EH (cell line): ENCODE results near the gene ZNF791.
A peak's percentile ranks its signal among the peaks of the same experiment; 100 is the strongest.
"Not testable (repeated sequence)": the region's sequence is repeated elsewhere in the genome, so short reads cannot be mapped to it uniquely, and the experiment has no call there.

ENCODE experiments used
- DNase-seq: peaks from one replicate; pipeline ENCODE4 v3.0.0-alpha.2; 2015; ENCODE audit warnings: low read depth

ZNF791 gene

DNA sequence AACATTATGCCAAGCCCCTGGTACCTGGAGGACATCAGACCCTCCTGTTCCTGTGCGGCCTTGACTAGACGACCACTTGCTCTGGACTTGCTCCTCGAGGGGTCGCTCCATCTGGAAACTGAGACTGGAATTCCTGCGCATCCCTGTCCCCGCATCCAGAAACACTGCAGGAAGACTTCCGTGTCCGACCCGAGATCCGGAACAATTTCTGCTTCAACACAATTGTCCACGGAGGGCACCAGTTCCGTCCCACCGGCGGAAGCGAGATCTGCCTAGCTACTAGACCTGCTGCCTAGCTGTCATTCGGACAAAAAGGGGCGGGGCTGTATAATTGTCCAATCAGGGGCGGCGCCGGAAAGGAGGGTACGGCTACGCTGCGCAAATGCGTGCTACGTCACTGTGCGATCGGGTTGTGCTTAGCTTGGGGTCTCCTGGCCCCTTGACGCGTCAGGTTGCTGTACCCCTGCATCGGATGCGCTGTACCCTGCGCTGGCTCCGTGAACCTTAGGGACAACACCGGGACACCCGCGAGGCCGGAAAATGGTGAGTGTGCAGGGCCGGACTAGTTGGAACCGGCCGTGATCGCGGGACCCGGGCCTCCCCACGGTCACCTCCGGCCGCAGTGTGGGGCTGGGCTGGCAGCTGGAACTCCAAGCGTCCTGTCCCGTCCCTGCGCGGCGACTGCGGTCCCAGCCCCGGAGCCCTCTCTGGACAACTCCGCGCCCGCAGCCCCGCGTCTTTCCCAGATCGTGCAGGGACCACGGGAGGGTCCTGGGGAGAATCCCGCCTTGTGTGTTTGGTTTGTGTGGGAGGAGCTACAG lies at the start of gene ZNF791, which contains the start of gene ZNF490:
ZNF791 (plus strand) TSS at position 381 of the 821 bp plus-strand sequence; CDS start at position 541, 160 bp downstream.
ZNF490 (minus strand) TSS at position 274 of the 821 bp plus-strand sequence; CDS start at position 141, 133 bp downstream.
- peak; percentile 98 for DNase-seq

- DNase-seq, result peak; percentile 93
Observed at GRCh38 chr19:12564016-12564664, 46.6 kb upstream of the ZNF791 start.

DNA sequence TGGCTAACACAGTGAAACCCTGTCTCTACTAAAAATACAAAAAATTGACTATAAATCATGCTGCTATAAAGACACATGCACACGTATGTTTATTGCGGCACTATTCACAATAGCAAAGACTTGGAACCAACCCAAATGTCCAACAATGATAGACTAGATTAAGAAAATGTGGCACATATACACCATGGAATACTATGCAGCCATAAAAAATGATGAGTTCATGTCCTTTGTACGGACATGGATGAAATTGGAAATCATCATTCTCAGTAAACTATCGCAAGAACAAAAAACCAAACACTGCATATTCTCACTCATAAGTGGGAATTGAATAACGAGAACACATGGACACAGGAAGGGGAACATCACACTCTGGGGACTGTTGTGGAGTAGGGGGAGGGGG lies 44.3 kb upstream of the ZNF791 start:
- not testable (repeated sequence) for DNase-seq

DNA sequence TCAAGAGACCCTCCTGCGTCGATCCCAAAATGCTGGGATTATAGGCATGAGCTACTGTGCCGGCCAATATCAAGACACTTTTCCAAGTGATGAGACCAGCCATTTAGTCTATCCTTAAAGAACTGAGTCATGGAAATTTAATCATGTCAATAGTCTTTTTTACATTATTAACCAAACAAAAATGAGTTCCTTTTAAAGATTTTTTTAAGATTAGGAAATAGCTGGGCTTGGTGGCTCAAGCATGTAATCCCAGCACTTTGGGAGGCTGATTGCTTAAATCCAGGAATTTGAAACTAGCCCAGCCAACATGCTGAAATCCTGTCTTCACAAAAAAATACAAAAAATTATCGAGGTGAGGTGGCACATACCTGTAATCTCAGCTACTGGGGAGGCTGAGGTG lies 42.8 kb upstream of the ZNF791 start:
- peak; percentile 36 for DNase-seq

DNA sequence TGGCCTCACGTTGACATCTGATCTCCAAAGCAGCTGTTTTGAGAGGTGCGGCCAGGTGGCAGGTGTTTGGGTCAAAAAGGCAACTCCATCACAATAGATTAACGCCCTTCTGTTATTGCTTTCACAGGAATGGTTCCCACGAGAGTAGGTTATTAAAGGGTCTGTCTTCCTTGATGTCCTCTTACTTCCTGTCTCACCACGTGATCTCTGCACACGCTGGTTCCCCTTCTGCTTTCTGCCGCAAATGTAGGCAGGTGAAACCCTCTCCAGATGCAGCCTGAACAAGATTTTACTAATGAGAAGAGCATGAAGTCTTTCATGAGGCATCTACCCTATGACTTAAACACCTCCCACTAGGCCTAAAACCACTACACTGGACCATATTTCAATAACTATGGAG lies 36.7 kb upstream of the ZNF791 start:
- DNase-seq, result no peak

DNA sequence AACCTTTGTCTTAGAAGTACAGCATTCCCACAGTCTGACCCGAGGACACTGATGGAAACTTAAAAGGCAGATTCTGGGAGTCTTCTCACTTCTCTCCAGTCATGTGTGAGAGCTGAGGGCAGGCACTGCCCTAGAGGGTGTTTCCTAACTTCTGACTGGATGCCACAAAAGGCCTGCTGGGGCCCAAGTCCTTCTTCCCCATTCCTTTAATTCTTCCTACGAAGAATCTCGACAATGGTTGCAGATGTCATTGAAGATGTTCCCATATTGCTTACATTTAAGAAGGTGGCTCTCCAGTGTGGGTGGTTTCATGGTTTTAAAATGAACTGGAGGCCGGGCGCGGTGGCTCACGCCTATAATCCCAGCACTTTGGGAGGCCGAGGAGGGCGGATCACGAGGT lies 32.1 kb upstream of the ZNF791 start:
- no peak for DNase-seq

GRCh38 chr19:12580180-12580694 lies 30.5 kb upstream of the ZNF791 start:
- DNase-seq, result peak; percentile 82

DNA sequence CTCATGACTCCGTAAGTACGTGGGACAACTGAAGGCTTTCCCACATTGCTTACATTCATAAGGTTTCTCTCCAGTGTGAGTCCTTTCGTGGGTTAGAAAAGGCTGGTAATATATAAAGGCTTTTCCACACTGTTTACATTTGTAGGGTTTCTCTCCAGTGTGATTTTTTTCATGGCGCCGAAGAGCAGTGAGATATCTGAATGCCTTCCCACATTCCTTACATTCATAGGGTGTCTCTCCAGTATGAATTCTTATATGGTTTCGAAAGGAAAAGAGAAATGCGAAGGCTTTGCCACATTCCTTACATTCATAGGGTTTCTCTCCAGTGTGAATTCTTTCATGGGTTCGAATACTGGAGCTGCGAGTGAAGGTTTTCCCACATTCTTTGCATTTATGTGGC lies 29.6 kb upstream of the ZNF791 start:
- DNase-seq, result peak; percentile 2

GRCh38 chr19:12596485-12596884 lies 14.2 kb upstream of the ZNF791 start:
- DNase-seq, result no peak

- no peak for DNase-seq
Observed at GRCh38 chr19:12596927-12597548, 13.7 kb upstream of the ZNF791 start.

DNA sequence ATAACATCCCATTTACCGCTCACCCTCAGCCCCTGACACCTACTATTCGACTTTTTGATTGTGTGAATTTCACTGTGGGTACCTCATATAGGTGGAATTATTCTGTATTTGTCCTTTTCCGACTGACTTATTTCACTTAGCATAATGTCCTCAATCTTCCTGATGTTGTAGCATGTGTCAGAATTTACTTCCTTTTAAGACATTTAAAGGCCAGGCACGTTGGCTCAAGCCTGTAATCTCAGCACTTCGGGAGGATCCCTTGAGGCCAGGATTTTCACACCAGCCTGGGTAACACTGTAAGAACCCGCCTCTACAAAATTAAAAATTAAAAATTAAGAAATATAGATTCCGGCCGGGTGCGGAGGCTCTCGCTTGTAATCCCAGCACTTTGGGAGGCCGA lies 13.1 kb upstream of the ZNF791 start:
- DNase-seq, result no peak

- peak; percentile 50 for DNase-seq
Observed at GRCh38 chr19:12603714-12604113, 7.0 kb upstream of the ZNF791 start.

DNA sequence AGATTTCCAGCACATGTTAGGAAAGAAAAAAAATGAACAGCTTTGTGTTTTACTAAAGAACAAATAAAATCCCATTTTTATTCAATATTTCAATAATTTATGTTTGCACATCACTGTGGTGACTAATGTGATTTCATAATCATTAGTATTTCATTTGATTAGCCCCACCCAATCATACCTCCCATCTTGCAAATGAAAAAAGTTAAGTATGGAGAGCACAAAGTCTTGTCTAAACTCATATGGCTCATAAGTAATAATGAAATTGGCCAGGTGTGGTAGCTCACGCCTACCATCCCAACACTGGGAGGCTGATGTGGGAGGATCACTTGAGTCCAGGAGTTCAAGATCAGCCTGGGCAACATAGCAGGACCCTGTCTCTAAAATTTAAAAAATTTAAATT lies 3.9 kb upstream of the ZNF791 start:
- no peak for DNase-seq

- no peak for DNase-seq
Observed at GRCh38 chr19:12607631-12608030, 3.1 kb upstream of the ZNF791 start.

GRCh38 chr19:12611361-12611699 lies 610 bp downstream of the ZNF791 start:
- peak; percentile 80 for DNase-seq

GRCh38 chr19:12617646-12618045 lies 6.9 kb downstream of the ZNF791 start:
- no peak for DNase-seq

DNA sequence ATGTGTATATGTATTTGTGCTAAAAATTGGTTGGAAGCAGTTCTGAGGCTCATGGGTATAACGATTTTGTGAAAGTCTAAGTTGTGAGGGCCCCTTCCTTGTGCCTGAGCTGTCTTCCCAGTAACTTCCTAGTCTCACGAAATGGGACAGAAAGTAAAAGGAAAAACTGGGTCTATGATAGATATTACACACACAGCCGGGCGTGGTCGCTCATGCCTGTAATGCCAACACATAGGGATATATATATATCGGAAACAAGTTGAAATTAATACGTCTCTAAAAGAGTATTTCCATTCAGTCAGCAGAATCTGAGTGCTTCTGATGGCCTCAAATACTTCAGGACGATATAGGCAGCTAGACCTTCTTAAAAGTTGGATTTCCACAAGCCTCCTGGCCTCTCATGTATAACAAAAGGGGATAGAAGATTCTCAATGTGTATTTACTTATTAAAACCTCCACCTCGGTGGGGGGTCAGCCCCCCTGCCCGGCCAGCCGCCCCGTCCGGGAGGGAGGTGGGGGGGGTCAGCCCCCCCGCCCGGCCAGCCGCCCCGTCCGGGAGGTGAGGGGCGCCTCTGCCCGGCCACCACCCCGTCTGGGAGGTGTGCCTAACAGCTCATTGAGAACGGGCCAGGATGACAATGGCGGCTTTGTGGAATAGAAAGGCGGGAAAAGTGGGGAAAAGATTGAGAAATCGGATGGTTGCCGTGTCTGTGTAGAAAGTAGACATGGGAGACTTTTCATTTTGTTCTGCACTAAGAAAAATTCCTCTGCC lies 10.7 kb downstream of the ZNF791 start:
- DNase-seq, result not testable (repeated sequence)

DNA sequence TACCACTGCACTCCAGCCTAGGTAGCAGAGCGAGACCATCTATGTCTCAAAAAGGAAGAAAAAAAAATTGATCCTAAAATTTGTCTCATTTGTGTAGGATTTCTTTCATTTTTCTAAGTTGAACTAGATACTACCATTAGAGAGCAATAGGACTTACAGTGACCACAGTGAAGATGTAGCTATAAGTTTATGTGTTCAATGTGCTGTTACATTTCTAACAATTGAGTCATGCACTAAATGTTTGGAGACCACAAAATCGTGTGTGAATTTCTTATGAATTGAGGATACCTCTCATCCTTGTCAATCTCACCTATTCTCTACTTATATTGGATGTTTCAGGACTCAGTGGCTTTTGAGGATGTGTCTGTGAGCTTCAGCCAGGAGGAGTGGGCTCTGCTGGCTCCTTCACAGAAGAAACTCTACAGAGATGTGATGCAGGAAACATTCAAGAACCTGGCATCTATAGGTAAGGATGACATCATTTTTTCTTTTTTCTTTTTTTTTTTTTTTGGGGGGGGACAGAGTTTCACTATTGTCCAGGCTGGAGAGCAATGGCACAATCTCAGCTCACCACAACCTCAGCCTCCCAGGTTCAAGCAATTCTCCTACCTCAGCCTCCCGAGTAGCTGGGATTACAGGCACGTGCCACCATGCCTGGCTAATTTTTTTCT lies 12.8 kb downstream of the ZNF791 start:
- peak; percentile 36 for DNase-seq

- DNase-seq, result no peak
Observed at GRCh38 chr19:12626958-12627357, 16.2 kb downstream of the ZNF791 start.

DNA sequence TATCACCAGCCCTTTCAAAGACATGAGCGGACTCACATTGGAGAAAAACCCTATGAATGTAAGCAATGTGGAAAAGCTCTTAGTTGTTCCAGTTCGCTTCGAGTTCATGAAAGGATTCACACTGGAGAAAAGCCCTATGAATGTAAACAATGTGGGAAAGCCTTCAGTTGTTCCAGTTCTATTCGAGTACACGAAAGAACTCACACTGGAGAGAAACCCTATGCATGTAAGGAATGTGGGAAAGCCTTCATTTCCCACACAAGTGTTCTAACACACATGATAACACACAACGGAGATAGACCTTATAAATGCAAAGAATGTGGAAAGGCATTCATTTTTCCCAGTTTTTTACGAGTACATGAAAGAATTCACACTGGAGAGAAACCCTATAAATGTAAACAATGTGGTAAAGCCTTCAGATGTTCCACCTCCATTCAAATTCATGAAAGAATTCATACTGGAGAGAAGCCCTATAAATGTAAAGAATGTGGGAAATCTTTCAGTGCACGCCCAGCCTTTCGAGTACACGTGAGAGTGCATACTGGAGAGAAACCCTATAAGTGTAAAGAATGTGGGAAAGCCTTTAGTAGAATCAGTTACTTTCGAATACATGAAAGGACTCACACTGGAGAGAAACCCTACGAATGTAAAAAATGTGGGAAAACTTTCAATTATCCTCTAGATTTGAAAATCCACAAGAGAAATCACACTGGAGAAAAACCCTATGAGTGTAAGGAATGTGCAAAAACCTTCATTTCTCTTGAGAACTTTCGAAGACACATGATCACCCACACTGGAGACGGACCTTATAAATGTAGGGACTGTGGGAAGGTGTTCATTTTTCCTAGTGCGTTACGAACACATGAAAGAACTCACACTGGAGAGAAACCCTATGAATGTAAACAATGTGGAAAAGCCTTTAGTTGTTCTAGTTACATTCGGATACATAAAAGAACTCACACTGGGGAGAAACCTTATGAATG lies 17.6 kb downstream of the ZNF791 start:
- peak; percentile 34 for DNase-seq
